Progenitor cell of endocrine pancreas (in vitro differentiated cells): ENCODE results near the gene SLC9A8. TPM values are rescaled to one million over a fixed set of nuclear protein-coding genes. Genes with fewer than 3 reads are reported as not detected.
A peak's percentile ranks its signal among the peaks of the same experiment; 100 is the strongest.
"Not testable (repeated sequence)": the region's sequence is repeated elsewhere in the genome, so short reads cannot be mapped to it uniquely, and the experiment has no call there.

Source experiments
- DNase-seq: peaks from one replicate; pipeline ENCODE4 v3.0.0; 2021; ENCODE audit warnings: low spot score; ENCODE audit not compliant: unreplicated experiment
- H3K27ac Mint-ChIP-seq: 2 replicates; pipeline ENCODE4 v1.8.0; 2021; ENCODE audit warnings: mild to moderate bottlenecking, moderate library complexity, mixed read lengths
- H3K27me3 Mint-ChIP-seq: 2 replicates; pipeline ENCODE4 v1.8.0; 2021; ENCODE audit warnings: mixed read lengths
- H3K36me3 Mint-ChIP-seq: 2 replicates; pipeline ENCODE4 v1.8.0; 2022; ENCODE audit warnings: mixed read lengths; ENCODE audit not compliant: insufficient read depth
- H3K4me1 Mint-ChIP-seq: 2 replicates; pipeline ENCODE4 v1.8.0; 2021; ENCODE audit warnings: low read depth, mixed read lengths
- H3K4me3 Mint-ChIP-seq: 2 replicates; pipeline ENCODE4 v1.8.0; 2021; ENCODE audit warnings: low read depth, mild to moderate bottlenecking, moderate library complexity, mixed read lengths
- H3K9me3 Mint-ChIP-seq: 2 replicates; pipeline ENCODE4 v1.8.0; 2021; ENCODE audit warnings: low read depth, mixed read lengths
- CTCF ChIP-seq: fragments of 200-600 bp; sonication (generic); IDR thresholded peaks from one replicate; pipeline ENCODE4 v1.5.0; 2021; ENCODE audit warnings: antibody characterized with exemption, mild to moderate bottlenecking; ENCODE audit not compliant: unreplicated experiment
- total RNA-seq: library from RNA; stranded (reverse); gene quantifications from 2 replicates; pipeline ENCODE4 v1.2.1, GENCODE V29; 2021

The SLC9A8 gene
- total RNA-seq, 1 donor from 2014 or later = 11.4 TPM

- Mint-ChIP-seq H3K27me3 (no peaks in the 10 kb centered on the region), H3K4me3 (no peak overlapping the region)
These were observed 37.4 kb upstream of the SLC9A8 start for GRCh38 chr20:49775229-49775693.

GRCh38 chr20:49779972-49780371, 32.7 kb upstream of the SLC9A8 start:
- H3K9me3 Mint-ChIP-seq = no peaks in the 10 kb centered on the region
- DNase-seq = no peak
- no peaks in the 10 kb centered on the region for H3K36me3 Mint-ChIP-seq
- TF ChIP-seq CTCF = no peak
- no peak overlapping the region for H3K4me3 Mint-ChIP-seq
- no peak overlapping the region for H3K27ac Mint-ChIP-seq
- H3K27me3 Mint-ChIP-seq = no peaks in the 10 kb centered on the region
- peaks cover 5% of the 10 kb centered on the region for H3K4me1 Mint-ChIP-seq

More at GRCh38 chr20:49775229-49775693, 37.4 kb upstream of the SLC9A8 start:
- no peak for DNase-seq
- Mint-ChIP-seq H3K36me3 (no peaks in the 10 kb centered on the region), H3K9me3 (no peaks in the 10 kb centered on the region), H3K27ac (peak overlapping the region; percentile 82), H3K4me1 (peaks cover 16% of the 10 kb centered on the region)
- TF ChIP-seq CTCF = no peak

- no peak overlapping the region for H3K4me3 Mint-ChIP-seq
- DNase-seq = no peak
- H3K9me3 Mint-ChIP-seq = no peaks in the 10 kb centered on the region
- no peaks in the 10 kb centered on the region for H3K36me3 Mint-ChIP-seq
- H3K4me1 Mint-ChIP-seq = no peaks in the 10 kb centered on the region
- H3K27me3 Mint-ChIP-seq = no peaks in the 10 kb centered on the region
- H3K27ac Mint-ChIP-seq = no peak overlapping the region
- no peak for TF ChIP-seq CTCF
These were observed 31.0 kb upstream of the SLC9A8 start for GRCh38 chr20:49781676-49782075.

- DNase-seq, H3K27me3 Mint-ChIP-seq, H3K4me1 Mint-ChIP-seq, H3K36me3 Mint-ChIP-seq, H3K4me3 Mint-ChIP-seq, H3K9me3 Mint-ChIP-seq, H3K27ac Mint-ChIP-seq: not testable (repeated sequence)
These were observed 30.2 kb upstream of the SLC9A8 start for GRCh38 chr20:49782439-49782838.

- not testable (repeated sequence) for H3K27me3 Mint-ChIP-seq, DNase-seq, H3K36me3 Mint-ChIP-seq, H3K9me3 Mint-ChIP-seq, H3K4me3 Mint-ChIP-seq, H3K4me1 Mint-ChIP-seq, H3K27ac Mint-ChIP-seq
These were observed 29.3 kb upstream of the SLC9A8 start for GRCh38 chr20:49783021-49783995.

- TF ChIP-seq CTCF = no peak
- no peak for DNase-seq
- no peaks in the 10 kb centered on the region for H3K9me3 Mint-ChIP-seq
- H3K27me3 Mint-ChIP-seq = no peaks in the 10 kb centered on the region
- H3K36me3 Mint-ChIP-seq = no peaks in the 10 kb centered on the region
- no peaks in the 10 kb centered on the region for H3K4me1 Mint-ChIP-seq
- no peak overlapping the region for H3K4me3 Mint-ChIP-seq
- no peak overlapping the region for H3K27ac Mint-ChIP-seq
These were observed 28.3 kb upstream of the SLC9A8 start for GRCh38 chr20:49784291-49784690.
